Measurements from ENCODE around the gene BAIAP2L2.

Gene BAIAP2L2

DNA sequence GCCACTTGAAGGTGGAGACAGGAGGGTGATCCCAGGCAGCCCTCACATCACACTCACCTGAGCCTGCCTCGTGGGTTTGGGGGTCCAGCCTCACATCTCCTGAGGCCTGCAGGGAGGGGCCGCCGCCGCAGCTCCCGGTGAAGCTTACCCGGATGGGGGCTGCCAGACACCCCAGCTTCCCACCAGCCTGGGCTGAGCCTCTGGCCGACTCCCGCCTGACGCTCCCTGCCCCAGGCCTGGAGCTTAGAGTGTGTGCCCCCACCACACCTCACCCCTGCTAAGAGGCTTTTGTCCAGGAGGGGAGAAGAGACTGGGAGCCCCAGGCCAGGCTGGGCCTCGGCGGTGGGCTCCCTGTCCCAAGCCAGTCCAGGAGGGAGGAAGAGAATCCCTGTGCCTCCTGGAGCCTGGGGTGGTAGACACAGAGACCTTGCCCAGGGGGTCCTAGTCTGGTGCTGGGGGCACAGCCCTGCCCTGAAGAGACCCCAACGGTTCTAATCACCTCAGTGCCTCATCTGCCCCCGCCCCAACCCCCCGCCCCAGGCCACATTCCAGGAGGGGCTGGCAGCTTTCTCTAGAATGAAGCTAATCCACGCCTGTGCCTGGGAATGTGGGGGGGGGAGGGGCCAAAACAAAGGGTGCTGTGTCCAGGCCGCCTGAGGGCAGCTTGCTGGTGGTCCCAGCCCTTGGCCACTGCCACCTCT lies 26.4 kb downstream of the BAIAP2L2 start, which contains the start of gene SLC16A8:
TSS of gene SLC16A8 (minus strand) at position 254 of the 701 bp plus-strand sequence. CDS start 1,311 bp downstream, outside the sequence.
- H3K4me3 ChIP-seq (ENCODE audit: low read depth, low read length): no peak within 1 kb of the TSS
- TF ChIP-seq, protein P1, sequence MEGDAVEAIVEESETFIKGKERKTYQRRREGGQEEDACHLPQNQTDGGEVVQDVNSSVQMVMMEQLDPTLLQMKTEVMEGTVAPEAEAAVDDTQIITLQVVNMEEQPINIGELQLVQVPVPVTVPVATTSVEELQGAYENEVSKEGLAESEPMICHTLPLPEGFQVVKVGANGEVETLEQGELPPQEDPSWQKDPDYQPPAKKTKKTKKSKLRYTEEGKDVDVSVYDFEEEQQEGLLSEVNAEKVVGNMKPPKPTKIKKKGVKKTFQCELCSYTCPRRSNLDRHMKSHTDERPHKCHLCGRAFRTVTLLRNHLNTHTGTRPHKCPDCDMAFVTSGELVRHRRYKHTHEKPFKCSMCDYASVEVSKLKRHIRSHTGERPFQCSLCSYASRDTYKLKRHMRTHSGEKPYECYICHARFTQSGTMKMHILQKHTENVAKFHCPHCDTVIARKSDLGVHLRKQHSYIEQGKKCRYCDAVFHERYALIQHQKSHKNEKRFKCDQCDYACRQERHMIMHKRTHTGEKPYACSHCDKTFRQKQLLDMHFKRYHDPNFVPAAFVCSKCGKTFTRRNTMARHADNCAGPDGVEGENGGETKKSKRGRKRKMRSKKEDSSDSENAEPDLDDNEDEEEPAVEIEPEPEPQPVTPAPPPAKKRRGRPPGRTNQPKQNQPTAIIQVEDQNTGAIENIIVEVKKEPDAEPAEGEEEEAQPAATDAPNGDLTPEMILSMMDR (IDR thresholded peaks at IDR 0.05; ENCODE audit: borderline replicate concordance, insufficient read depth, low read depth, low read length): no peak

DNA sequence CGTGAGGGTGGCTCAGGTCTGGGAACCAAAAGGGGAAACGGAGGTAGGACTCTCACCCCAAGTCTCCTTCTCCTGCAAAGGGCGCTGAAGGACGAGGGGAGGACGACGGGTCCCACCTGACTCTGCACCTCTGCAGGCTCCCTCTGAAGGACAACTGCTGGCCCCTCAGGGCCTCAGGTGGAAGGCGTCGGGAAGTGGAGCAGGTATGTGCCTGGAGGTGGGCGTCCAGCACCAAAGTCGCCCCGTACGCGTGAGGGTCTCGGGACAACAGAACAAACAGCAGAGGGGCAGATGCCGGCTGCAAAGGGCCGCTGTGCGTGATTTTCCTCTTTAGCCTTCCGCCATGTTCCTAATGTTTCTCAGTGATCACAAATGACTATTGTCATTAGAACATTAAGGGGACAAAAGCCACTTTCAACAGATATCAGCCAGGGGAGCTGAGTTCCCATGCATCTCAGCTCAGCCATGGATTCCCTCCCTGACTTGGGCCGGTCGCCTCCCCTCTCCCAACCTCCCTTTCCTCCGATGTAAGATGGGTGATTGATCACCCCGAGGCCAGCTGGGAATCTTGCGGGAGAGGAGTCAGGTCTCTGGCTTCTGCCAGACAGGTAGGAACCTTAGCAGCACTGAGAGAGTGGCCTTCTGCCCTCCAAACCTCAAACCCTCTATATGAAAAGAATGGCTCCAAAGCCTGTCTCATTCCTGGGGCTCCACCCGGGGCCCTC lies 27.3 kb downstream of the BAIAP2L2 start:
- TF ChIP-seq, protein P1 (IDR thresholded peaks at IDR 0.05; ENCODE audit: borderline replicate concordance, insufficient read depth, low read depth, low read length): no peak
- no peak overlapping the region for H3K4me3 ChIP-seq (ENCODE audit: low read depth, low read length)

DNA sequence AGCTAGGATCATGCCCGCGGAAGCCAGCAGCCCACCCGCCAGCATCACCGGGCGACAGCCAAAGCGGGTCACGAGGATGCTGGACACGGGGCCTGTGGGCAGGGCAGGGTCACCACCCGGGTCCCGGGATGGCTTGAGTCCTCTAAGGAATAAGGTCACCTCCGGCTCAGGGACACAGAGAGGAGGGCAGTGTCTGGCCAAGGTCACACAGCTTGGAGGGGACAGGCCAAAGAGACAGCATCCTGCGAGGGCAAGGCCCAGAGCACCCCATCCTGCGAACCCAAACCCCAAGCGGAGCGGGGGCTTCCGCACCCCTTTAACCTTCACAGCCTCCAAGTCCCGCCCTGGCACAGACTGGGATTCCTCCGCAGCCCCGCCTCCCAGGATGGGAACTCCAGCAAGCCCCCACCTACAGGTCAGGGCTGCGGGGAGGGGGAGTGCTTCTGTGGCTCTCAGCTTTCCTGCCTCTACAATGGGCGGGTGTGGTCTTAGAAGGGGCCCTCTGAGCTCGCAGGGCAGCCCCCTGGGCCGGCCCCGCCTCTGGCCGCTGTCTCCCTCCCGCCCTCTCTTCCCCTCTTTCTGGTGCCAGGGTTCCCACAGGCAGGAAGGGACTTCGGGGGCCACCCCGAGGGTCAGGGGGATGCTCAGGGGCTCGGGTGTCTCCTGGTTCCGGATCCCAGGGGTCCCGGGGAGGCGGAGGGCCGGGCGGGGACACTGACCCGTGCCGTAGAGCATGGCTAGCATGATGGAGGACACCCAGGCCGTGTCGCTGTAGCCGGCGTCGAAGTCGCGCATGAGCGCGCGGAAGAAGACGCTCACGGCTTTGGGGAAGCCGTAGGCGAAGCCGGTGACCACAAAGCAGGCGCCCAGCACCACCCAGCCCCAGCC lies 28.3 kb downstream of the BAIAP2L2 start:
- no peak overlapping the region for H3K4me3 ChIP-seq (ENCODE audit: low read depth, low read length)
- TF ChIP-seq, protein P1 (IDR thresholded peaks at IDR 0.05; ENCODE audit: borderline replicate concordance, insufficient read depth, low read depth, low read length): no peak

DNA sequence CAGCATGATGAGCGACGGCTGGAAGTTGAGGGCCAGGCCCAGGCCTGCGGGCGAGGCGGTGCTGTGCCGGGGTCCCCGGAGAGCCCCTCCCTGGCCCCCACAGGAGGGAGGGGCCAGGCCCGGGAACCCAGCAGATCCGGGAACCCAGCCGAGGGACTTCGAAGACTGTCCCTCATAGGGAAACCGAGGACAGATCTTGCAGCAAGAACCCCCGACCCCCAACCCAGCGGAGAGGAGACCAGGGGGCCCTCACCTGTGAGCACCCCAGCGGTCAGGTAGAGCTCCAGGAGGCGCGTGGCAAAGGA lies 28.9 kb downstream of the BAIAP2L2 start:
- TF ChIP-seq, protein P1 (IDR thresholded peaks at IDR 0.05; ENCODE audit: borderline replicate concordance, insufficient read depth, low read depth, low read length): no peak
- H3K4me3 ChIP-seq (ENCODE audit: low read depth, low read length): no peak overlapping the region

DNA sequence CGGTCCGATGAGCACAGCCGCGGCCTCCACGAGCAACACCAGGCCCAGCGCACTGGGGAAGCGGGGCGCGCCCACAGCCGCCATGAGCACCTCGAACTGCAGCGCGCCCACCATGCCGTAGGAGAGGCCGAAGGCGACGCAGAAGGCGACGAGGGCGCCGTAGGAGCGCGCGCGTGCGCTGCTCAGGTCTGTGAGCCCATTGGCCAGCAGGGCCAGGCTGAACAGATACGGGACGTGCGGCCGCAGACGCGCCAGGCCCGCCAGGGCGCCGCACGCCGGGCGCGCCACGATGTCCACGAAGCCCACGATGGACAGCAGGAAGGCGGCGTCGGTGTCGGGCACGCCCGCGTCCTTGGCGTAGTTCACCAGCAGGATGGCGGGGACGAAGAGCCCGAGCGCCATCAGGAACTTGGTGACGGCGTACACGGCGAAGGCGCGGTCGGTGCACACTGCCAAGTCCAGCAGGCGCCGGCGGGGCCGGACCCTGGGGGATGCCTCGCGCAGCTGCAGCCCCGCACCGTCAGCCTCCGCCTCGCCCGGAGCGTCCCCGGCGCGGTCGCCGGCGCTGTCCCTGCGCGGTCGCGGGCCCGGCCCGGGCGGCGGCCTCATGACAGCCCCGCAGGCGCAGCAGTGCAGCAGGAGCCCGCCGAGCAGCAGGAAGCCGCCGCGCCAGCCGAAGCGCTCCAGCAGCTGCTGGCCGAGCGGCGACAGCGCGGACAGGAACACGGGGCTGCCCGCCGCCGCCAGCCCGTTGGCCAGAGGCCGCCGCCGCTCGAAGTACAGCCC lies 29.4 kb downstream of the BAIAP2L2 start:
- TF ChIP-seq, protein P1 (IDR thresholded peaks at IDR 0.05; ENCODE audit: borderline replicate concordance, insufficient read depth, low read depth, low read length): no peak
- no peak overlapping the region for H3K4me3 ChIP-seq (ENCODE audit: low read depth, low read length)

DNA sequence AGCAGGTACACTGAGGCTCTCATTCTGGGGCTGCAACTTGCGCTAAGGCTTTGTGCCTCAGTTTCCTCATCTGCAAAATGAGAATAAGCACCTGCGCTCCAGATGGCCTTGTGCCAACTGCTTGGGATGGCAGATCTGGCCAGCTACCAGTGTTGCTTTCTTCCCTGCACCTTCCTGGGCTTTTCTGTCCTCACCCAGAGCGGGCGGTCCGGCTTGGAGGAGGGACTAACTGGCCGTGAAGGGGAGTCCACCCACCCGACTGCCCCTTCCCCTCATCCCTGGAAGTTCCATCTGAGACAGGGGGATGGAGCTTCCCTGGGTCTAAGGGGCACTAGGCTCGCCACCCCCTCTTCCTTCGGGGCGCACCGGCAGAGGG lies 30.0 kb downstream of the BAIAP2L2 start:
- TF ChIP-seq, protein P1 (IDR thresholded peaks at IDR 0.05; ENCODE audit: borderline replicate concordance, insufficient read depth, low read depth, low read length): no peak
- H3K4me3 ChIP-seq (ENCODE audit: low read depth, low read length): no peak overlapping the region

All from GM12875 (cell line).